HG03064 (cell line): ENCODE measurements around the gene DPH1.
"Not testable (repeated sequence)": the region's sequence is repeated elsewhere in the genome, so short reads cannot be mapped to it uniquely, and the experiment has no call there.

ENCODE experiments used
- ATAC-seq: cut with Tn5 transposase; IDR thresholded peaks from one replicate; pipeline ENCODE4 v1.9.1; 2021; ENCODE audit warnings: low read depth; ENCODE audit not compliant: unreplicated experiment

The DPH1 gene

DNA sequence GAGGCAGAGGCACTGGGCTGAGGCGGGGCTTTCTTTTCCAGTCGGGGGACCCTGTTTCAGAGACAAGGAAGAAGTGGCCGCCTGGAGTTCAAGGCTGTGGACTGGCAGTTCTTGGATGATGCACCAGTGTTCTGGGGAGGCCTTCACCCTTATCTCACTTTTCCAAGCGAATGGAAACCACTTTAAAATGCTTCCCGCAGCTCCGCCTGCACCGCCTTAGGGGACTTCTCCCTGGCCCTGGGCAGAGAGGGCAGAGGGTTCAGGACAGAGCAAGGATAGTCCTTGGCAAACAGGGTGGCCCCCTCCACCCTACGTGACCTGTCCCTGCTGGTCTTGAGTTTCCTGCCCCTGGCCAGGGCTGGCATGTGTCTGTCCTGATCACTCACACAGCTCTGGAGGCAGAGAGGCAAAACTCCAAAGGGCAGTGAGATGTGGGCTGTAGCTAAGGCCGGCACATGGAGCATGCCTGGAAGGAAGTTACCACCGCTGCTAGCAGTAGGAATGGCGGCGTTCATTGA lies 25.5 kb upstream of the DPH1 start:
- no peak for ATAC-seq

GRCh38 chr17:2008332-2009126 lies 21.4 kb upstream of the DPH1 start:
- no peak for ATAC-seq

DNA sequence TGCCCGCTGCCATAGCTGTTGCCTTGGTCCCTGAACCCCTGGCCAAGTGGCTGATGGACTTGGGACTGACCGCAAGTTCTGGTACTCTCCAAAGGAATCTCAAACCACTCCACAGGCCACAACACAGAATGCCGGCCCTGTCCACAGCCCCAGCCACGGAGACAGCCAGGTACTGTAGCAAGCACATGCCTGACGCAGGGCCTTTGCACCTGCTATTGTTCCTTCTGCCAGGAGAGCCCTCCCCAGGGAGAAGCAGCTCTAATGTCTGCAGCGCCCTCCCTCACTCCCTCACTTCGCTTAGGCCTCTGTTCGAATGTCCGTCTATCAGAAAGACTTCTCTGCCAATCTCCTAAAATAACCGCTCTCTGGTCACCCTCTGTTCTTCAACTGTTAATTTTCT lies 20.2 kb upstream of the DPH1 start:
- no peak for ATAC-seq

GRCh38 chr17:2011411-2012371 lies 18.3 kb upstream of the DPH1 start:
- no peak for ATAC-seq

DNA sequence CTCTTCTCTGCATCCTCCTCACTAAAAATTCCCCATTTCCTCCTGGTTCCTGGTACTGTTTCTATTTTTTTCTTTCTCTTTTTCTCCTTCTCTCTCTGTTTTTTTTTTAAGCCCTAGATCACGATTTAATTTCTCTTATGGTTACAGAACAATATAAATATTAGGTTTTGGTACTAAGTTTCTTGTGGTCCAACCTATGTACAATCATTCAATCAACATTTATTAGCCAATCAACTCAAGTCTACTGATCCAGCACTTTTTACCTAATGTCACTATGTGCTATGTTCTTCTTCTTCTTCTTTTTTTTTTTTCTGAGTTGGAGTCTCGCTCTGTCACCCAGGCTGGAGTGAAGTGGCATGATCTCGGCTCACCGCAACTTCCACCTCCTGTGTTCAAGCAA lies 17.5 kb upstream of the DPH1 start:
- no peak for ATAC-seq

DNA sequence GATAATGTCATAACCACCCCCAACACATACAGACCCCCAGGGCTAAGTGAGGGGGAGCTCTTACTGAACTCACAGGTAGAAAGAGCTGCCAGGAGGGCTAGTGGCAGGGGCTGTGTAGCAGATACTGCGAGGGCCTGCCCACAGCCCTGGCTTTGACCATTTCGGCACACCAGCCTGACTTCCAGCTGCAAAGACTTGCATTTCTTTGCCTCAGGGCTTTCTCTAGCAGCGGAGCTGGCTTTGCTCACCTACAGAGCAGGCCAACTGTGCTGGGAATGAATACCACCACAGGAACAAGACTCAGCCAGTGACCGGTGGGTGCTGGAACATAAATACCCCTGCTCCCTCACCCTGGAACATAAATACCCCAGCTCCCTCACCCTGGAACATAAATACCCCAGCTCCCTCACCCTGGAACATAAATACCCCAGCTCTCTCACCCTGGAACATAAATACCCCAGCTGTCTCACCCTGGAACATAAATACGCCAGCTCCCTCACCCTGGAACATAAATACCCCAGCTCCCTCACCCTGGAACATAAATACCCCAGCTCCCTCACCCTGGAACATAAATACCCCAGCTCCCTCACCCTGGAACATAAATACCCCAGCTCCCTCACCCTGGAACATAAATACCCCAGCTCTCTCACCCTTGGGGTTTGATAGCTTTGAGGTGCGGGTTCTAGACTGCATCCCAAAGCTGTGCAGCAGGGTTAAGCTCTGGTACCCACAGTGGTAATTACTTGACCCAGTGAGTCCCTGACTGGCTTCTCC lies 16.5 kb upstream of the DPH1 start:
- not testable (repeated sequence) for ATAC-seq

DNA sequence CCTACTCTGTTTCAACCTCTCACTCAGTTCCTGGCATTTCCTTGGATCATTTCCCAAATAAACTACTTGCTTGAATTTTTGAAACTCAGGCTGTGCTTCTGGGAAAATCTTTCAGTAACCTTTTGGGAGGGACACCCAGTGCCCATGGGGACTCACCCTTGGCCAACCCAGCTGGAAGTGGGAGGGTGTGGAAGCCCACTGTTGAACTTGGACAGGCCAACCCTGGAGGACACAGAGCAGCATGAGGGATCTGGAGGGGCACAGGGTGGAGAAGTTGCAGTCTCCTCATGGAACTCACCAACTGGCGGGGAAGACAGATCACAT lies 16.0 kb upstream of the DPH1 start:
- ATAC-seq, result no peak

DNA sequence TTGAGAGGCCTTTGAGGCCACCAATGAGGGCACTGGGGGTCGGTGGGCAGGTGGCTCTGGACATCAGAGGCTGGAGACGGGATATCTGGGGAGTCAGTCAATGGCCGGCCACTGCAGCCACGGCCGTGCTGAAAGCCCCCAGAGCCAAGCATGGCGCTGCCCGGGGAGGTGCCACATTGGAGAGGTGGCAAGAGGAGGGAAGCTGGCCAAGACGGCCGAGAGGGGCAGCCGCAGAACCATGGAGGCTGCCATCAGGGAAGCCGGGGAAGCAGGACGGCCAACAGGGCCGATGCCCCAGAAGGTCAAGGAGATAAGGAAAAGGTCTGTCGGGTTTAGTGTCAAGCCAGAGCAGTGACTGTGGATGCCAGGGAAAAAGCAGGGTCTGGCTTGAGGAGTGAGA lies 14.6 kb upstream of the DPH1 start:
- ATAC-seq, result no peak

- no peak for ATAC-seq
Measured at GRCh38 chr17:2016494-2016893, 13.5 kb upstream of the DPH1 start.

- no peak for ATAC-seq
Measured at GRCh38 chr17:2017274-2017941, 12.5 kb upstream of the DPH1 start.

DNA sequence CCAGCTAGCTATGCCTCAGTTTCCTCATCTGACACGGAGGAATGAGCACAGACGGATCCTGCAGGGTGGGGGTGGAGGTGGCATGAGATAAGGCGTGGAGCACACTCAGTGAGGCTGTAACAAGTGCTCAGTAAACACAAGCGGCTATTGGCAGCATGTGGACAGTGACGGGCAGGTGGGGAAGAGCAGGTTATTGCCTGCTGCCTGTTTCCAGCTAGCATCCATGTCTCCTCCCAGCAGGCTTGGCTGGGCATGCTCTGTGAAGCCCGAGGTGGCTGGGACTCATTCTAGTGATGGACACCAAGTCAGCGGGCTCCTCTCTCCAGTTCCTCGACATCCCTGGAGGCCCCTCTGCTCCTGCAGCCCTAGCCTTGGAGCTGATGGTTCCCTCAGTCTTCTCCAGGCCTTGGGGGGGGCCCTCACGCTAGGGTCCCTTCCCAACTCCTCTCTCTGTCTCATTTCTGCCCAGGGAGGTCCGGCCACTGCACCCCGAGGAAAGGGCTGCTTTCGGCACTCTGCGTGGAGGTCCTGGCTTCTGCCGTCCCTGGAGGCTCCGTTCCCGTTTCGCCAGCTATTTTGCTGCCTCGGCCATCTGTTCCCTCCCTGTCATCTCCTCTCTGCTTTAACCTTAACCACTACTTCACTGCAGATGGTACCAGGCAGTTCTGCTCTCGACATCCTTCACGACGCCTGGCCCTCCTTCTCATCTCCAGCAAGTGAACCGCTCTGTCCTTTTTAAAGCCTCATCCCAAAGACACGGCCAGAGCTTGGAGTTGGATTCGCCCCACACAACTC lies 11.0 kb upstream of the DPH1 start:
- ATAC-seq, result no peak

- no peak for ATAC-seq
Measured at GRCh38 chr17:2019723-2020122, 10.2 kb upstream of the DPH1 start.

DNA sequence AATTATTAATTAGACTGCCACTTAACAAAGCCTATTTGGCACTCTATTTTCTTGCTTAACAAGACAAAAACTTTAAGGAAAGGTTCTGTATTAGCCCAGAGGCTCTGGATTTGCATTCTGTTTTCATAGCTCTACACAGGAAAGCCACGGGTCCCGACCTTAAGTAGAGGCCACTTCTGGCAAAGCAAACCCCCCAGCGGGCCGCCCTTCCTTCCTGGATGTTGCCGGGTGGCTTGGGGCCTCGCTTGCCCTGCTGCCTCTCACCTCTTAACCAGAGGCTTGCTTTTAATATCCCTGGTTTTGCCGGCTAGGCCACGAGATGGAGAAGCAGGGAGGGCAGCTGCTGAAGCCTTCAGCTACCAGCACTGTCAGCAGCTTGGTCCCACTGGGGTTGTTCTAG lies 9.2 kb upstream of the DPH1 start:
- ATAC-seq, result no peak

DNA sequence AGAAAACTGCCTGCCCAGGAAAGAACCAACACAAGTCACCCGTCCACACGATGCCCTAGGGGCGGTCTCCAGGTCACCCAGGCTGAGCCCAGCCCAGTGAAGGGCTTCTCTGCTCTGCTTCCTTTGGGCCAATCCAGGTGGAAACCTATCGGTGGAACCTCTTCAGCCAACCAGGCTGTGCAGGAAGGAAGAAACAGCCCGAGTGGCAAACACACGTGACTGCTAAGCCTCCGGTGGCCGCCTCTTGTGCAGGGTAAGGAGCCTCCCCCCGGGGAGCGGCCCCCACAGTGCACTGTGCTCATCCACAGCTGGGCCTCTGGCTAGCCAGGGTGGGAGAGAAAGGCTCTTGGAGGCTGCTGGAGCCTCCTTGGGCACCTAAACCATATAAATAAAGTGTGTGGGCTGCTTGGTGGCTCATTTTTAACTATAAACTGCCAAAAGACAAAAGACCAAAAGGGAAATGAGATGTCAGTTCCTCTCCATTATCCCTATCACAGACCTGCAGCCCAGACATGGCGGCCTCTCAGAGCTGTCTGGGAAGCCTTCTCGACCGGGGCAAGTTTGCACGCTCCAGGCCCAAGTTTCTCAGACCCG lies 7.2 kb upstream of the DPH1 start:
- no peak for ATAC-seq

- ATAC-seq, result no peak
Measured at GRCh38 chr17:2023256-2023655, 6.7 kb upstream of the DPH1 start.

- no peak for ATAC-seq
Measured at GRCh38 chr17:2023692-2024571, 6.0 kb upstream of the DPH1 start.

DNA sequence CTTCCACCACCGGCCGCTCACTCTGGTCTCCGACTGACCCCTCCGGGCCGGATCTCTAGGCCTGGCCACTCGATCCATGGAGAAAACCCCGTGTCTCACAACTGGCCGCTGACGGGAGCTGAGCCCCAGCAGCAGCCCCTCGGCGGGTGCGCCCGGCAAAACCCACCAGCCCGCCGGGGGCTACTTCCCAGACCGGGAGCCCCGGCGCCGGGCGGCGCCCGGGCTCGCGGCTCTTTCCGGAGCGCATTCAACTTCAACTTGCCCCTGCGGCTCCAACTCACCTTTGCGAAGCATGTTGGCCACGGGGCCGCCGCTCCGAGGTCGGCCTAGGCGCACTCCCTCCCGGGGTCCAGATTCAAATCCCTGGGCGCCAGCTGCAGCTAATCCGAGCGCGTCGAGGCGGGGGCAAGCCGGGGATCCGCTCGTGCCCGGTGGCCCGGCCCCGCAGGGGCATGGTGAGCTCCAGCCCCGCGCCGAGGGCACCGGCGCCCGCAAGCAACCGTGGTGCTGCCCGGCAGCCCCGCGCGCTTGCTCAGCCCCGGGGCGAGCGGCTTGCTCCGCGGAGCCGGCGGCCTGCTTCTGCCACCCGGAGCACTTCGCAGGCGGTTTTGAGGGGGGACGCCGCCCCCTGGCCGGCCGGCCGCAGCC lies 5.3 kb upstream of the DPH1 start:
- no peak for ATAC-seq

DNA sequence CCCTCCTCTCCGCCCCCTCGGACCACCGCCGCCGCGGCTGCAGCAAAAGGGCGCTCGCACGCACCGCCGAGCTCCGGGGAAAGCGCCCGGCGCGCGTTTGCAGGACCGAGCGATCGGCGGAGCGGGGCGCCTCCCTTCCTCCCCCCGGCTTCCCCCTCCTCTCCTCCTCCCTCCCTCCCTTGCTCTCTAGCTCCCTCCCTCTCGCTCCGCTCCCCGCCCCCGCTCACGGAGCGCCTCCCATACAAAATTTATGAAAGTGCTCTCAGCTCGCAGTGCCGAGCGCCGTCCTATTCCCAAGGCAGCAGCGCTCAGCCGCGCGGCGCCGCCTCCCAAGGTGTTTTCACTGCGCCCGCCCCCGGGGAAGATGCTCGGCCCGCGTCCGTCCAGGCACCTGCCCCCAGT lies 4.7 kb upstream of the DPH1 start, which contains the start of gene RTN4RL1:
RTN4RL1 (minus strand) TSS at position 115 of the 402 bp plus-strand sequence. CDS start 469 bp downstream, outside the sequence.
- no peak for ATAC-seq
